Esophagus squamous epithelium (tissue), 5 donors: ENCODE data around the gene RHOU. TPM values are rescaled to one million over a fixed set of nuclear protein-coding genes. Genes with fewer than 3 reads are reported as not detected.
"Not testable (repeated sequence)": the region's sequence is repeated elsewhere in the genome, so short reads cannot be mapped to it uniquely, and the experiment has no call there.

ENCODE experiments used
- DNase-seq: peaks from one replicate; lab custom pipeline; 2025; lab: John Stamatoyannopoulos, UW
- H3K27ac ChIP-seq, 4 donors: fragments of 200-600 bp; sonication (generic); one replicate each; pipeline ENCODE4 v1.5.1; 2016 to 2019; ENCODE audit warnings: mild to moderate bottlenecking in 1 of 4
- H3K27me3 ChIP-seq, 4 donors: fragments of 200-600 bp; sonication (generic); 1 replicate in 3 of 4; 2 replicates in 1 of 4; pipeline versions ENCODE4 v1.5.1 to v1.6.0; 2017 to 2021; ENCODE audit warnings: antibody characterized with exemption in 1 of 4
- H3K36me3 ChIP-seq, 3 donors: fragments of 200-600 bp; sonication (generic); one replicate each; pipeline ENCODE4 v1.5.1; 2016 to 2019
- H3K4me1 ChIP-seq, 3 donors: fragments of 200-600 bp; sonication (generic); one replicate each; pipeline ENCODE4 v1.5.1; 2017 to 2019
- H3K4me3 ChIP-seq, 4 donors: fragments of 200-600 bp; sonication (generic); 1 replicate in 3 of 4; 2 replicates in 1 of 4; pipeline ENCODE4 v1.5.1; 2016 to 2019; ENCODE audit warnings: mild to moderate bottlenecking in 2 of 4, moderate library complexity in 1 of 4
- H3K9me3 ChIP-seq, 3 donors: fragments of 200-600 bp; sonication (generic); one replicate each; pipeline ENCODE4 v1.5.1; 2016 to 2019
- CTCF ChIP-seq, 6 experiments: fragments of 450-650 bp in 4 of 6; fragments of 200-600 bp in 2 of 6; sonication (generic) in 2 of 6; IDR thresholded peaks; one replicate each; pipeline ENCODE4 v1.5.1; 2016 to 2019; ENCODE audit warnings: antibody characterized with exemption in 6 of 6, mild to moderate bottlenecking in 4 of 6, moderate library complexity in 4 of 6
- POLR2A ChIP-seq, 4 donors: fragments of 450-650 bp; IDR thresholded peaks; one replicate each; pipeline ENCODE4 v1.6.1; 2017; ENCODE audit warnings: antibody characterized with exemption in 4 of 4, mild to moderate bottlenecking in 4 of 4, moderate library complexity in 3 of 4
- WGBS, 2 donors: methylation state at CpG; one replicate each; pipeline ENCODE4 v1.1.5; 2018; 5-methylcytosine and 5-hydroxymethylcytosine counted together
- intact Hi-C: fragments of 100-400 bp; cut with DNase I; formaldehyde crosslinking; loops from one replicate; pipeline ENCODE4 v1.15.0; 2022
- total RNA-seq, 4 donors: library from RNA; depleted of rRNA; stranded (reverse); fragments of >200 nt; gene quantifications; one replicate each; pipeline ENCODE4 v1.1.0, GENCODE V29; 2016
- donor health status: DM: yes; HTN: yes; CAD: no.

Gene RHOU
- 1 to 10 TPM in 2 of 4 donors, under 1 TPM in 2; 0.27 to 9.2 (median 2.5) TPM for total RNA-seq

GRCh38 chr1:228734881-228735801, at the start of gene RHOU:
Gene RHOU (plus strand): TSS chr1:228735479. CDS start chr1:228735743, 264 bp downstream.
- Histone ChIP-seq H3K36me3 (no peaks in the 10 kb centered on the region), H3K4me3 (peak within 1 kb of the TSS; percentile 63 to 97 (median 78)), H3K27ac (peak within 1 kb of the TSS; percentile 73 to 94 (median 82)), H3K9me3 (no peaks in the 10 kb centered on the region), H3K27me3 (peaks cover 0 to 35% (median 0%) of the 10 kb centered on the region in 4 donors), H3K4me1 (peaks cover 0 to 46% (median 10%) of the 10 kb centered on the region in 3 donors)
- intact Hi-C loops: loop anchor here (5.0 to 10.0 kb wide), 2 partner anchors 420 to 492 kb away; no protein-coding TSS in a partner anchor
- no peak for DNase-seq
- TF ChIP-seq POLR2A (IDR thresholded peaks at IDR 0.05): peak in 2 of 4 donors; percentile 61 to 67
- TF ChIP-seq CTCF (IDR thresholded peaks at IDR 0.05): peak; percentile 44 to 93 (median 88)
- WGBS, 2 donors: 2 to 7% methylated on average over 8 to 11 of the region's 107 CpGs

GRCh38 chr1:228687587-228687986, 47.7 kb upstream of the RHOU start:
- TF ChIP-seq POLR2A (IDR thresholded peaks at IDR 0.05): no peak
- TF ChIP-seq CTCF (IDR thresholded peaks at IDR 0.05): no peak

GRCh38 chr1:228689255-228689654, 46.0 kb upstream of the RHOU start:
- H3K9me3 ChIP-seq: no peaks in the 10 kb centered on the region
- H3K4me3 ChIP-seq: no peak overlapping the region
- no peaks in the 10 kb centered on the region for H3K4me1 ChIP-seq
- intact Hi-C loops: no loop called here
- TF ChIP-seq CTCF (IDR thresholded peaks at IDR 0.05) (no peak), POLR2A (IDR thresholded peaks at IDR 0.05) (no peak)
- no peak overlapping the region for H3K27ac ChIP-seq
- no peaks in the 10 kb centered on the region for H3K36me3 ChIP-seq
- peaks cover 0 to 14% (median 0%) of the 10 kb centered on the region in 4 donors for H3K27me3 ChIP-seq
- WGBS, 2 donors: 69 to 86% methylated on average over 4 of the region's 4 CpGs
- DNase-seq: no peak

More at GRCh38 chr1:228687587-228687986, 47.7 kb upstream of the RHOU start:
- no peak overlapping the region for H3K27ac ChIP-seq
- WGBS, 2 donors: 75 to 83% methylated on average over 6 of the region's 6 CpGs
- no peaks in the 10 kb centered on the region for H3K4me1 ChIP-seq
- intact Hi-C loops: no loop called here
- no peaks in the 10 kb centered on the region for H3K36me3 ChIP-seq
- peaks cover 0 to 14% (median 0%) of the 10 kb centered on the region in 4 donors for H3K27me3 ChIP-seq
- no peaks in the 10 kb centered on the region for H3K9me3 ChIP-seq
- no peak for DNase-seq
- no peak overlapping the region for H3K4me3 ChIP-seq

GRCh38 chr1:228691211-228691610, 44.1 kb upstream of the RHOU start:
- intact Hi-C loops: no loop called here
- no peak overlapping the region for H3K27ac ChIP-seq
- H3K36me3 ChIP-seq: no peaks in the 10 kb centered on the region
- H3K9me3 ChIP-seq: no peaks in the 10 kb centered on the region
- H3K4me3 ChIP-seq: no peak overlapping the region
- no peak for DNase-seq
- peaks cover 0 to 14% (median 0%) of the 10 kb centered on the region in 4 donors for H3K27me3 ChIP-seq
- no peaks in the 10 kb centered on the region for H3K4me1 ChIP-seq
- TF ChIP-seq POLR2A (IDR thresholded peaks at IDR 0.05) (no peak), CTCF (IDR thresholded peaks at IDR 0.05) (no peak)
- 58 to 63% methylated on average over 2 of the region's 2 CpGs for WGBS, 2 donors

GRCh38 chr1:228691926-228692325, 43.4 kb upstream of the RHOU start:
- WGBS, 2 donors: 7 to 13% methylated on average over 1 of the region's 1 CpG
- intact Hi-C loops: no loop called here
- Histone ChIP-seq H3K27ac (no peak overlapping the region), H3K9me3 (no peaks in the 10 kb centered on the region), H3K4me3 (no peak overlapping the region), H3K27me3 (peaks cover 0 to 14% (median 0%) of the 10 kb centered on the region in 4 donors), H3K36me3 (no peaks in the 10 kb centered on the region), H3K4me1 (no peaks in the 10 kb centered on the region)
- DNase-seq: no peak
- TF ChIP-seq POLR2A (IDR thresholded peaks at IDR 0.05) (no peak), CTCF (IDR thresholded peaks at IDR 0.05) (peak in 5 of 6 experiments; percentile 35 to 64 (median 45))

GRCh38 chr1:228694447-228694846, 40.8 kb upstream of the RHOU start:
- H3K4me1 ChIP-seq, H3K4me3 ChIP-seq, H3K27me3 ChIP-seq, H3K36me3 ChIP-seq, H3K27ac ChIP-seq, DNase-seq, H3K9me3 ChIP-seq, intact Hi-C loops: not testable (repeated sequence)
- 88 to 90% methylated on average over 3 of the region's 3 CpGs for WGBS, 2 donors
